Measurements from ENCODE around the gene SORCS3. TPM values are rescaled to one million over a fixed set of nuclear protein-coding genes. Genes with fewer than 3 reads are reported as not detected.

The SORCS3 gene
- polyA plus RNA-seq, 1 donor (not counting 4 experiments of a cell fraction or from before 2014, with no cell fraction given), result not detected

- no peaks in the 10 kb centered on the region for H4K20me1 ChIP-seq (ENCODE audit: control insufficient read depth, extremely low read depth, insufficient read depth, low read length)
- H3K27me3 ChIP-seq (ENCODE audit: control insufficient read depth, extremely low read depth, insufficient read depth, low read length), result no peaks in the 10 kb centered on the region
- H3K79me2 ChIP-seq (ENCODE audit: control insufficient read depth, insufficient read depth, low read length), result no peaks in the 10 kb centered on the region
- no peaks in the 10 kb centered on the region for H3K4me1 ChIP-seq (ENCODE audit: control insufficient read depth, extremely low read depth, insufficient read depth, low read length)
- no peak overlapping the region for H3K4me3 ChIP-seq (ENCODE audit: control insufficient read depth in 2 of 3, extremely low read depth in 1 of 3, insufficient read depth in 2 of 3, low read depth in 1 of 3, low read length in 3 of 3)
- dilution Hi-C loops (cut with MboI; ENCODE audit: extremely low pct_ligation_motif_present, low sequenced_read_pairs), result no loop called here
- no peak overlapping the region for H3K27ac ChIP-seq (ENCODE audit: control insufficient read depth, insufficient read depth, low read length)
- no peak overlapping the region for H2AFZ ChIP-seq (ENCODE audit: control insufficient read depth, low read length)
- H3K9me3 ChIP-seq (ENCODE audit: control insufficient read depth, low read depth, low read length), result no peaks in the 10 kb centered on the region
- FAIRE-seq, result no peak
- no peaks in the 10 kb centered on the region for H3K36me3 ChIP-seq (ENCODE audit: control insufficient read depth in 2 of 2, extremely low read depth in 1 of 2, insufficient read depth in 2 of 2, low read length in 2 of 2)
- no peak for DNase-seq (ENCODE audit: low read depth, low spot score)
- H3K9me1 ChIP-seq (ENCODE audit: control insufficient read depth, extremely low read depth, insufficient read depth, low read length), result no peaks in the 10 kb centered on the region
- H3K4me2 ChIP-seq (ENCODE audit: control insufficient read depth, extremely low read depth, insufficient read depth, low read depth, low read length), result no peak overlapping the region
- TF ChIP-seq CTCF (optimal IDR thresholded peaks at IDR 0.05 in 1 of 3, IDR thresholded peaks at IDR 0.05 in 1 of 3, conservative IDR thresholded peaks at IDR 0.05 in 1 of 3; ENCODE audit: extremely low read depth in 1 of 3, insufficient read depth in 2 of 3, low read length in 3 of 3) (no peak), EZH2 (IDR thresholded peaks at IDR 0.05; ENCODE audit: low read length) (no peak)
- no peak overlapping the region for H3K9ac ChIP-seq (ENCODE audit: control insufficient read depth, extremely low read depth, insufficient read depth, low read length)
Observed at GRCh38 chr10:104741127-104741526, 100.0 kb downstream of the SORCS3 start.

- Histone ChIP-seq H3K27me3 (ENCODE audit: control insufficient read depth, extremely low read depth, insufficient read depth, low read length) (no peaks in the 10 kb centered on the region), H2AFZ (ENCODE audit: control insufficient read depth, low read length) (no peak overlapping the region), H4K20me1 (ENCODE audit: control insufficient read depth, extremely low read depth, insufficient read depth, low read length) (no peaks in the 10 kb centered on the region), H3K4me2 (ENCODE audit: control insufficient read depth, extremely low read depth, insufficient read depth, low read depth, low read length) (no peak overlapping the region), H3K79me2 (ENCODE audit: control insufficient read depth, insufficient read depth, low read length) (no peaks in the 10 kb centered on the region), H3K4me3 (ENCODE audit: control insufficient read depth in 2 of 3, extremely low read depth in 1 of 3, insufficient read depth in 2 of 3, low read depth in 1 of 3, low read length in 3 of 3) (no peak overlapping the region), H3K4me1 (ENCODE audit: control insufficient read depth, extremely low read depth, insufficient read depth, low read length) (no peaks in the 10 kb centered on the region), H3K9me3 (ENCODE audit: control insufficient read depth, low read depth, low read length) (no peaks in the 10 kb centered on the region), H3K9ac (ENCODE audit: control insufficient read depth, extremely low read depth, insufficient read depth, low read length) (no peak overlapping the region), H3K9me1 (ENCODE audit: control insufficient read depth, extremely low read depth, insufficient read depth, low read length) (no peaks in the 10 kb centered on the region), H3K36me3 (ENCODE audit: control insufficient read depth in 2 of 2, extremely low read depth in 1 of 2, insufficient read depth in 2 of 2, low read length in 2 of 2) (no peaks in the 10 kb centered on the region), H3K27ac (ENCODE audit: control insufficient read depth, insufficient read depth, low read length) (no peak overlapping the region)
- TF ChIP-seq EZH2 (IDR thresholded peaks at IDR 0.05; ENCODE audit: low read length), result no peak
- no peak for TF ChIP-seq CTCF (optimal IDR thresholded peaks at IDR 0.05 in 1 of 3, IDR thresholded peaks at IDR 0.05 in 1 of 3, conservative IDR thresholded peaks at IDR 0.05 in 1 of 3; ENCODE audit: extremely low read depth in 1 of 3, insufficient read depth in 2 of 3, low read length in 3 of 3)
- DNase-seq (ENCODE audit: low read depth, low spot score), result no peak
- no peak for FAIRE-seq
- dilution Hi-C loops (cut with MboI; ENCODE audit: extremely low pct_ligation_motif_present, low sequenced_read_pairs), result no loop called here
Observed at GRCh38 chr10:104744052-104744451, 103.0 kb downstream of the SORCS3 start.
